GM21825 (cell line): Measurements from ENCODE around the gene SLC37A1.
A peak's percentile ranks its signal among the peaks of the same experiment; 100 is the strongest.

Source experiments
- ATAC-seq: cut with Tn5 transposase; IDR thresholded peaks from one replicate; pipeline ENCODE4 v1.9.1; 2021; ENCODE audit warnings: mild to moderate bottlenecking, moderate library complexity; ENCODE audit not compliant: unreplicated experiment

The SLC37A1 gene

DNA sequence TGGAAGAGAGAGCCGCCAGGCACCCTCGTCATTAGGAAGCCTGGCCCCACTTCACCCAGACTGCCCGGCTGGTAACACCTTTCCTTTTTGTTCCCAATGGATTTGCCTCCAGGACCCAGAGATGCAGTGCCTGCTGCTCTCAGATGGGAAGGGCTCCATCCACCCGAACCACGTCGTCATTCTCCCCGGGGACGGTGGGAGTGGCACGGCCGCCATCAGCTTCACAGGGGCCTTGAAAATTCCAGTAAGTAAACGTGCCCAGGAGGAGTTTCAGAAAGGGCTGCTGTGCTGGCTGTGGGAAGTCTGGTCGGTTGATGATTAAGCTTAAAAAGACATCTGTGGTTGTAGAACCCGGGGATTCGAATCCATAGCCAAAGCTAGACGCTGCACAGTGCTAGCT lies 45.2 kb downstream of the SLC37A1 start:
- ATAC-seq = no peak

DNA sequence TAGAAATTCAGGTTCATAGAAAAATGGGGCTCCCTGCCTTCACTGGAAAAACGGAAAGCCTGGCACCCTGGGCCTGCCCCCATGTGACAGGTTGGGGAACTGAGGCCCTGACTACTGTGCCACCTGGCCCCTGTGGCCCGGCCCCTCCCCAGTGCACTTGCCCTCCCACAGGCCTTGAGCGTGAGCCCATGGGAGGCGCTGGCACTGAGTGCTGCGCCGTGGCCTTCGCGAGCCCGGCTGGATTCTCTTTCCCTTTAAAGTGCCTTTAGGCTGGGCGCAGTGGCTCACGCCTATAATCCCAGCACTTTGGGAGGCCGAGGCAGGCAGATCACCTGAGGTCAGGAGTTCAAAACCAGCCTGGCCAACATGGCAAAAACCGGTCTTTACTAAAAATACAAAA lies 45.7 kb downstream of the SLC37A1 start:
- ATAC-seq = no peak

DNA sequence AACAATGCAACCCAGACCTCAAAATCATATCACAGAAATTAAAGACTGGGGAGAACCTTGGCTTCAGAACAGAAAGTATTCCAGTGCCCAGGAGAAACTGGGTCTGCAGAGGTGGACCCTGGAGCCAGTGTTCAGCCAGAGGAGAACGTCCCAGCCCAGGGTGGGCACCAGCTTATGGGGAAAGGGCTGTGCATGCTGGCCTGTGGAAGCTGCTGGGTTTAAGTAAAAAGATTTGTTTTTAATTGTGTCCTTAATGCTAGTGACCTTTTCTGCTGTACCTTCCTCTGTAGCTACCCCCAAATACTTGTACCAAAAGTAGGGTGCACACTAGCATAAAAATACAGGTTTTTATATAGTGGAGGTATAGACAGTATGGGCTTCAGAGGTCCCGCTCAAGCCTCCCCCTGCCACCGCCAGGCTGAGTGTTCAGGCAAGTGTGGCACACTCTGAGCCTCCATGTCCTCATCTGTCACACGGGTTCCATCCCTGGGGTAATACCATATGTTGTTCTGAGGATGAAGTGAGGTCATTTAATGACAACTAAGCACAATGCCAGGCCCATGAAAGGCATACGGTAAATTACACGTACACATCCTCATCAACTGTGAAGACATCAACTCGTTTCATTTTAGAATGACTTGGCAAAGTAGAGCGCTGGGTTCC lies 47.0 kb downstream of the SLC37A1 start:
- ATAC-seq = no peak

DNA sequence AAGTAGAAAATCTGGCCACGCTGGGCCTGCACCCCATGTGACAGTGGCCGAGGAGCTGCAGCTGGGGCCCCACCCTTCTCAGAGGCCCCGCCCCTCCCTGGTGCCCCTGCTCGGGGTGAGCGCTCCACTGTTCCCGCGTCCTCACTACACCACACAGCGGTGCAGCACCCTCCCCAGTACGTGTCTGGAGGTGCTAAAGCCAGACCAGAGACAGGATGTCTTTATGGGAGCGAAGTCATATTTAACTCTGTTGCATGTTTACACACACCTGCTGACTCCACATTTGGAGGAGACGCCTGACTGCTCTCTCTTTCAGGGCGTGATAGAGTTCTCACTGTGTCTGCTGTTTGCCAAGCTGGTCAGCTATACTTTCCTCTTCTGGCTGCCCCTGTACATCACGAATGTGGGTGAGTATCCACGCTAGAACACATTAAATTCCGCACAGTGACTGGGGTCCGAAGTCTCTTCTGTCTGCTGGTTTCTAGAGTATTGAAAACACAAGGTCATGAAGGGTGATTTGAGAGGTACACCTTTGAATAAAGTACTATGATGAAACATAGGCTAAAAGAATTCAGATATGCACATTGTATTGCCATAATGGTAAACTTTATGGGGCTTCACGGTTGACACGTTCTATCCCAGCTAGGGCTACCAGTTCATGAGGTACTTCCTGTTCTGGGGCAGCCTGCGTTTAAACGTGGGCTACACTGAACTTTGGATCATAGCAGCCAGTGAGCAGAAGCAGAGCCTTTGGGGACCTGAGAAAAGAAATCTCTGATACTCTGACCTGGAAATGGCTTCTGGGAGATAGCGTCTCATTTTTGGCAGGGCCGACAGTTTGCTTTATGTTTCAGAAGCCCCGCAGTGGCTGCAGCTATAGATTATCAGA lies 48.4 kb downstream of the SLC37A1 start:
- ATAC-seq = peak; percentile 55

DNA sequence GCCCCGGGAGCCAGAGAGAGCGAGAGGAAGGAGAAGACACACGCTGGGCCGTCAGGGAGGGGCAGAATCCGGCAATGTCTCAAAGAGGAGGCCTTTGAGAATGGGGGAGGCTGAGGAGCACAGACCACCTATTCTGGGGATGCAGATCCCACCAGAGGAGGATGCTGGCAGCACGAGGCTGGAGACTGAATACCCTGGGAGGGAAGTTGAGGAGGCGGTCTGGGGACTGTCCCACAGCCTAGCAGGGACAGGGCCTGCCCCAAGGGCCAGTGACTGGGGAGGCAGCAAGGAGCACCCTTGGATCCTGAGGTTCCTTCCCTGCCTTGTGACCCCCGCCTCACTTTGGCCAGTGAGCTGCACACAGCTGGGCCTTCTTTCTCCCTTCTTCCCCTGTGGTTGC lies 49.2 kb downstream of the SLC37A1 start:
- no peak for ATAC-seq

DNA sequence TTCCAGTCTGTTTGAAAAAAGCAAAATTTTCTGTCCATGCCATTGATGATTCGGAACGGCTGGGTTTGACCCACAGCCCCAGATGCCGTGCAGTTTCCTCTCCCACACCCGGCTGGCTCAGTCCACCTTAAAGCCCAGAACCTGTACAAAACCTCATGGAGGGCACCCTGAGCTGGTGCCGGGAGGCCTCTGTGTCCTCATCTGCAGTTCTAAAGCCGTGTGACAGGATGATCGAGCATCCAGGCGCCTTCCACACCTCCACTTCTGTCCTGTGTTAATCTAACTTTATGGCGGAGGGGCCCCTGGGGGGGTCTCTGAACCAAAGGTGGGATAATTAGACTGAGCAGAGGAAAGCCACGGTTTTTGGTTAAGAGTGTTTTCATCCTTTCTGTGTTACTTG lies 49.6 kb downstream of the SLC37A1 start:
- ATAC-seq = no peak

DNA sequence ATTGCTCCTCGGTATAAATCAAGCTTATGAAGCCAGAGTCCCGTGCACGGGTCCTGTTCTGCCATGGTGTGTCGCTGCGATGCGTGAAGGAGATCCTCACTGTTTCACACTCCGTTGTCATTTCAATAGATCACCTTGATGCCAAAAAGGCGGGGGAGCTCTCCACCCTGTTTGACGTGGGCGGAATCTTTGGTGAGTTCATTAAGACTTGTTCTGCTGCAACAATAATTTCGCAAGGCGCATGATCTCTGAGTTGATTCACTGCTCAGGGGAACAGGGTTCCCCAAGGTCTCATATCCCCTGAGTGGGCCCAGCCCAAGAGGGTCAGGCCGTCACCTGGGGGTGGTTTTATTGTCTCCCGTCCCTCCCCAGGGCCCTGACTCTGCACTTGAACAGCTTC lies 50.0 kb downstream of the SLC37A1 start:
- no peak for ATAC-seq

DNA sequence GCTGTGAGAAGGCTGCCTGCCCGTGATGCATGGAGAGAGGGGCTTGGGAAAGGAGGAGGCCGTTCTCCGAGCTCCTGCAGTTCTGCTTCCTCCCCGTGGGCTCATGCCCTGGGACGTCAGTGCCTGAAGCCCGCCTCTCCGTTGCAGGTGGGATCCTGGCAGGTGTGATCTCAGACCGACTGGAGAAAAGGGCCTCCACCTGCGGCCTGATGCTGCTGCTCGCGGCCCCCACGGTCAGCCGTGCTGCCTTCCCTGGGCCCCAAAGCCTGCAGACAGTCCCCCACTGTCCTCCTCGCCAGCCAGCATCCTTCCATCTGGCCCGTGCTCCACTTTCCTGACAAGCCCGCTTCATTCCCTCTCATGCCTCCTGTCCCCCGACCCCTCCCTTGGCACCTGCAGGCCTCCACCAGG lies 50.9 kb downstream of the SLC37A1 start:
- no peak for ATAC-seq

DNA sequence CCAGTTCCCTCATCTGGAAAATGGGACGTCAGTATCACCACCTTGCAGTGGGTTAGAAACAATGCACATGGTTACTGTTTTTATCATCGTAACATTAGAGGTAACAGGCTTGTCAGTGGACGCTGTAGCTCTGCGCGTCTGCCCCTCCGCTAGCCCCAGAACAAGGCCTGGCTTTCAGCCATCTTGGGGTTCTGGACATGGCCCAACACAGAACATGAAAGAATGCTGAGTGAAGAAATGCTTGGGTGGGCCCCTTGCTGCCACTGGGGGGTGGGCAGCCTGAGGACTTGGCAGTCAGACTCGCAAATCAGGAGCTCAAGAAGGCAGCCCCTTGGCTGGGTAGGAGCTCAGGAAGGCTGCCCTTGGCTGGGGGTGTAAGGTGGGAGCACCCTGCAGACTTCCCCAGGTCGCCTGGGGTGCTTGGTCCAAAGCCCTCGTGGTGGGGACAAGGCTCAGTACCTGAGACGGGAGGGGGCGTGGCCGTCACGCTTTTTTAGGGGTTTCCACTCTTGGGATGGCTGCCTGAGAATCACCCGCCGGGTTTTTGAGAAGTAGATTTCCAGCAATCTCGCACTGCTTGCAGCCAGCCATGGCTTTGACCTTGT lies 51.7 kb downstream of the SLC37A1 start:
- no peak for ATAC-seq

DNA sequence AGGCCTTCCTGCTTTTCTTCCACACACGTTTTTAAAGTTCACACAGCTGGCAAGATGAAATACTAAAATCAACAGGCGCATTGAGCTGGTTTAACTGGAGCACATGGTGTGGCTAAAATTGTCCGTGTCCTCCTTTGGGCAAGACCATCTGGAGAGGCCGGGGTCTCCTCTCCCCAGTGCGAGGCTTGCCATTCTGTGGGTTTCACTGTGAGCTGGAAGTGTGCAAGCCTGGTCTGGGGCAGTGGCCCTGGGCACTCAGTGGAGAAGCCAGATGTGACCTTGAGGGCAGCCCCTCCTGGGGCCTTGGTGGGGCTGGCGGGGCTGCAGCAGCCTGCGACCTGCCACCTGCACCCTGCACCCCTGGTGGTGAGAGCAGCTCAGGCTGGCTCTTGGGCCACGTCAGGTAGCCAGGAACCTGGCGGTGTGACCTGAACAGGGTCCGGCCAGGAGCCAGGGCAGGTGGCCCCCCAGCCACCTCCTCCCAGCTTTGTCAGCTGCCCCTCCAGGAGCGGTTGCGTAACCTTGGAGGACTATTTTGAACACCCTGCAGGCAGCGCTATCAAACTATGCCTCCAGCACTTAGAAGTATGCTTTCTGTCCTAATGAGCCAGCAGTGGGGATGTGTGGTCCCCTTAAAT lies 52.4 kb downstream of the SLC37A1 start:
- ATAC-seq = no peak

DNA sequence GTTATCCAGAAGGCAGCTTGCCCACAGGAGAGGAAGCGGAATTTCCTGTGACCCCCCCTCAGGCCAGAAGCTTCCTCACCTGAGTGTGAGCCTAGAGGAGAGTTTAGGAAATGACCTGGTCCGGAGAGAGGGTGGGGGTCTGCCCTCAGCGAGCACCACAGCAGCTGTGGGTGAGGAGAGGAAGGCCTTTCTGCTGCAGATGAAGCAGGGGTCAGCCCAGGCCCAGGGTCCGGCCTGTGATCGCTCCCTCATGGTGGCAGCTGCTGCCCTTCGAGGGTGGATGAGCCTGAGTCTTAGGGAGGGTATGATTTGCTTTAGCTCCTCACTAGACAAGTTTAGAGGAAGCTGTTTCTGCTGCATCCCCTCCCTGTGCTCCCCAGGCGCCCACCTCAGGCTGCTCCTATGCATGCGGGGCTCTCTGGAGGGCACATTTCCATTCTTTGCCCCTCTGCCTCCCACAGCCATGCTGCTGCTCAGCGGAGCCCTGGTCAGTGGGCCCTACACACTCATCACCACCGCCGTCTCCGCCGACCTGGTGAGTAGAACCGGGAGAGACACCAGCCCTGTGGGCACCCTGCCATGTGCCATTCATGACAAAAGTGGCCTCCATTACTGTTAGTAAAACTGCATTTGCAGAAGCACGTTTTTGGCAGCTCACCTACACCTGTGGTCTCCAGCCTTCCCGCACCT lies 53.0 kb downstream of the SLC37A1 start:
- no peak for ATAC-seq

DNA sequence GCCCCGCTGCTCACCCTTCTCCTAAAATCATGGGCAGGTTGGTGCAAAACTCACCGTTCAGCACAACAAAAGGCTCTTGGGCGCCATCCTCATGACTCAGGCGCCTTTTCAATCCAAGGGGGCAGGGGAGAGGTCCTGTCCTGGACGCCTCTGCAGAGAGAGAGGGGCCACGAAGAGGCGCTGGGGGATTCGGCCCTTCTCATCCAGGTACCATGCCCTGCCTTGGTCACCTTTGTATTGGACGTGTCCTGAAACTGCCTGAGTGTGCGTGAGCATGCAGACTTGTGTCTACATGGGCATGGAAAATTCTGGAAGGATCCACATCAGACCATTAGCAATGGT lies 53.5 kb downstream of the SLC37A1 start:
- ATAC-seq = no peak

DNA sequence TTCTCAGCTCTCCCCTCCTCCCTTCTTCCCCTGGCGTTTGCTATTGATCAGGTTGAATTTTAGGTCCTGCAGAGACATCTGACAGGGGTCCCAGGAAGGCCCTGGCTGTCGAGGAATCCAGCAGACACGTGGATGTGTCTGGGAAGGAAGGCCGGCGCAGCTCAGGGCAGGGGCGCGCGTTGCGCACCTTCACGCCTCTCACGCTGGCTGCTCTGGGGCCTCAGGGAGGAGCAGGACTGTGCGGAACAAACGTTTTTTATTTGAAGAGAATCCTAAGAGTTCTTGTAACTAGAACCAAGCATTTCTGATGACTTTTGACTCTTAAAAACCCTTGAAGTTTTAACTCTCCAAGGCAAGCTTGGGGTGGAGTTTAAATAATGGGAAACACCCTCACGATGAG lies 54.2 kb downstream of the SLC37A1 start:
- ATAC-seq = no peak

DNA sequence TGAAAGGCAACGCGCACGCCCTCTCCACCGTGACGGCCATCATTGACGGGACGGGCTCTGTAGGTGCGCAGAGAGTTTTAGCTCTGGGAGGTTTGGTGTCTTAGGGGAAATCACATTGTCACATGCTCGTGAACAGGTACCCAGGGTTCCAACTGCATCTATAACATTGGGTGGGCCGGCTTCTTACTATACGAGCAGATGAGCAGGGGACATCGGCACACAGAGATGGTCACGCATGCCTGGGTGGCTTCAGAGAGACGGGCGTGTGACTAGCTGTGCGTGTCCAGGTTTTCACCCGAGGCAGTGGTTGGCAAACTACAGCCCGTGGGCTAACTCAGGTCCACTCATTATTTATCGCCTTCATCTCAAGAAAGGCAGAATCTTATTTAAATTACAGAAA lies 54.7 kb downstream of the SLC37A1 start:
- ATAC-seq = no peak

DNA sequence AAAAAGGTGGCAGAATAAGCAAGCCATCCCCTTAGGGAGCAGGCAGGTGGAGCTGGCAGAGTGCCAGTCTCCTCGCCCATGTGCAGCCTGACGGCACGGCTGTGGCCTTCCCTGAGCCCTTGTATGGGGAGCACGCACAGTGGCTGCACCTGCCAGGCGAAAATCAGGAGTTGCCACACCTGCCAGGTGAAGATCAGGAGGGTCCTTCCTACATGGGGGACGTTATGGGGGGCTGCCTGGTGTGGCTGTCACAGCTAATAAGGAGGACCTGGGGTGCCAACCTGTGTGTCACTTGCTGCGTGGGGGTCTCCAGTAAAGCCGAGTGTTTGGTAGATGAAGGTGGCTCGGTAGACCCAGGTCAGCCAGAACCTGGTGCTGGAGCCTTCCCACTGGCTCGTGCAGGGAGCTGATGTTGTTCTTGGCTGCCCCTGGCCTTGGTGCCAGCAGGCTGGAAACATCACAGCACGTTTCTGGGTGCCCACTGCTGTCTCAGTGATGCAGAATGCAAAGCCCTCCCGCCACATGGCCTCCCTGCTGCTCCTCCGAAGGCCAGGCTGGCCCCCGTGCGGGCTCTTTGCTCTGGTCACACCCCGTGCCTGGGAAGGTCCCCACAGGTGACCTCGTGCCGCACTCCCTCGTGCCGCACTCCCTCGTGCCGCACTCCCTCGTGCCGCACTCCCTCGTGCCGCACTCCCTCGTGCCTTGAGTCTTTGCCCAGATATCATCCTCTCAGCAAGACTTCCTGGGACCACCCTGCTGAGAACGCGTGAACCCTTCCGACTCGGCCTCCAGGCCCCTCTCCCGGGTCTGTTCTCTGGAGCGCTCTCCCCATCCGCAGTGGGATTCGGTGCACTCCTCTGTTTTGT lies 55.4 kb downstream of the SLC37A1 start:
- ATAC-seq = no peak

DNA sequence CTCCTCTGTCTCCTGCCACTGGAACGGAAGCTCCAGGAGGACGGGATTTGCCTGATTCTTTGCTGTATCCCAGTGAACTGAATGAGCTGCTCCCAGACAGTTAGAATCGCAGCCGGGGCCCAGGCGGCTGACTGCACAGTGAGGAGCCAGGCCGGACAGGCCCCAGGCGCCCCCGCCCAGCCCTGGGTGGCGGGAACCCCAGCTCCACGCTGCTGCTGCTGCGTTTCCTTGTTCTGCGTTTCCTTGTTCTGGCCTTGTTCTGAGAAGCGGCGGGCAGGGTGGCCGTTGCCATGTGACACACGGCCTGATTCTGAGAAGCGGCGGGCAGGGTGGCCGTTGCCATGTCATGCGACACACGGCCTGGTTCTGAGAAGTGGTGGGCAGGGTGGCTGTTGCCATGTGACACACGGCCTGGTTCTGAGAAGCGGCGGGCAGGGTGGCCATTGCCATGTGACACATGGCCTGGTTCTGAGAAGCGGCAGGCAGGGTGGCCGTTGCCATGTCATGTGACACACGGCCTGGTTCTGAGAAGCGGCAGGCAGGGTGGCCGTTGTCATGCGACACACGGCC lies 56.2 kb downstream of the SLC37A1 start:
- no peak for ATAC-seq

DNA sequence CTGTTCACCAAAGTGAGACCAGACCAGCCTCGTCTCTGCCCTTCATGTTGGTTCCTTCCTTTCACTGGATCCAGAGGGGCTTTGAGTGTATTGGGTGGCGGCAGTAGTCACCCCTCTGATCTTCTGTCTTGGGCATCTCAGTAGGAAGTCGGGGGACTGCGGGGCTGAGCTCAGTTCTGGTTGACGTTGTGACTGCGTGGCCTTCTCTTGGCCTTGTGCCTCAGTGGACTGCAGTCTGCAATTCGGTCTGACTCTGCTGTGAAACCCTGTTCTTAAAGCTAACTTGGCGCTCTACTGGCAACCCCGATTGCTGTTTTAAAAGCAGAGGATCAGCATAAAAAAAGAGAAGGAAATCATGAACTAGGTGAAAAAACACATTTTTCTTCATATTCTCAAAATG lies 56.7 kb downstream of the SLC37A1 start:
- no peak for ATAC-seq

DNA sequence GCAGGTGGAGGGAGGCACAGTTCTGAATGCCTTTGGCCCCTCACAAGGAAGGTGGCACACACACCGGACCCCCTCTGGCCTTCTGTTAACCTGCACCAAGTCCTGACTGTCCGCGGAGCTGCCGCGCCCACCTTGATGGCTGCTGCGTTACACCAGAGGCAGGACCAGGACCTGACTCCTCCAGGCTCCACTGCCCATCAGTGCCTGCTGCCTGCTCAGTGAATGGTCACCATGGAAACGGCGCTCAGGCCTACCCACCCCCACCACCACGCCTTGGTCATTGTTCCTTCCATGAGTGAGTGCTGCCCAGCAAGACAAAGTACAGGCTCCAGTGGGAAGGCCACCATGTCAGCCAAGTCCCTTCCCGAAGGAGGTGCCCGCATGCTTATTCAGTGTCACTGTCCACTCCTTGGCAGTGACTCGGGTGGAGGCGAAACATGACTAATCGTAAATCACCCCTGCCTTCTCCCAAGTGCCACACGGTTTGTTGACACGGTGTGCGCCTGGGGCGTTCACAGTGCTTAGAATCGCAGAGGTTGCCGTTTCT lies 57.3 kb downstream of the SLC37A1 start:
- no peak for ATAC-seq

DNA sequence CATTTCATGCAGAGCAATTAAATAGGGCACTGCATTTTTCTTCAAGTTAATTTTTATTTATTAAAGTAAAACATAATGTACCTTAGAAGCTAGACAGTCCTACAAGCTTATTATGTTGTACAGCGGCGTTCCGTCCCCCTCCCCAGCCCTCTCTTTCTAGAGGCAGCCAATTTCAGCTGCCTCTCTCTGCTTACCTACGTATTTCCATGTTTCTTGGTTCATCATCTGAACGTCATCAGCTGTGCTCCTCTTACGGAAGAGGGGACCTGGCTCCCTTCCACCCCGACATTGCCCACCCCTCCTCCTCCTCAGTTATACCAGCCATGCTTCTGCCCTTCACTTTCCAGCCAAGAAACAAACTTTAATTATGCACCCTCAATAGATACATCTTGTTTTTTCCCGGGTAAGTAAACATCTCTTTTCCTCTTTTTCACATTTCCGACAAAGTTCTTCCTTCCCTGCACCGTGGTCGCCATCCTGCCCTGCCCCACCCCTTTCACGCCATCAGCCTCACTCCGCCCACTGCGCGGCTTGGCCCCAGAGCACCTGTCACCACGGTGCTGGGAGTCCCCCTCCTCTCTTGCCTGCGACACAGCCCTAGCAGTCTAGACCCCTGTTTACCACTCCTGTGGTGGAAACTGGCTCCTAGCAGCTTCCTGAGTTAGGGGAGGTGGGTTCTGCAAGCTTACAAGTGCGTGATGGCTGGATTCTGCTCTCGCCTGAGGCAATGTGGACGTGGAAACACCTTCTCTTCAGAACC lies 57.9 kb downstream of the SLC37A1 start:
- ATAC-seq = no peak
